ENCODE results near the gene HS3ST5. TPM values are rescaled to one million over a fixed set of nuclear protein-coding genes. Genes with fewer than 3 reads are reported as not detected.

Gene HS3ST5
- total RNA-seq, 2 donors from 2014 or later = 0.31 to 2.0 TPM

DNA sequence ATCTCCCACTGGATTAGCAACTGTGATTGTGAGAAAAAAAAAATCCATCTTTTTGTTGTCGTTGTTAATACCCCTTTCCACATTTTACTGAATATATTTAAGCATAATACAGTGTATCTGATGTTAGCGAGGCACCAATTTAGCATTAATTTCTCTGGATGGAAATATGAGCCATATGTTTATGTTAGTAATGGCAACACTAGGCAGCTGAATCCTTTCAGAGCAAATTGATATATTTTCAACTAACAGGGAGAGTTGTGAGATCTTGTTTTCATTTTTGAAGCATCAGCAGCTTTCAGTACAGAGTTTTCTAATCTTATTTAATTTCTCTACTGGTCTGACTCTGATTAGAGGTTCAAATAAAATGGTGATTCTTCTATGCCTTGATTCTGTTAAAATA lies 287.1 kb downstream of the HS3ST5 start:
- H3K9me3 Mint-ChIP-seq = no peaks in the 10 kb centered on the region
- WGBS, 2 experiments (ENCODE audit: insufficient coverage in 1 of 2, insufficient read length in 1 of 2) = 100% methylated on average over 1 of the region's 2 CpGs; no CpG with 5 or more reads in 1 of the 2 experiments
- TF ChIP-seq, protein P1, sequence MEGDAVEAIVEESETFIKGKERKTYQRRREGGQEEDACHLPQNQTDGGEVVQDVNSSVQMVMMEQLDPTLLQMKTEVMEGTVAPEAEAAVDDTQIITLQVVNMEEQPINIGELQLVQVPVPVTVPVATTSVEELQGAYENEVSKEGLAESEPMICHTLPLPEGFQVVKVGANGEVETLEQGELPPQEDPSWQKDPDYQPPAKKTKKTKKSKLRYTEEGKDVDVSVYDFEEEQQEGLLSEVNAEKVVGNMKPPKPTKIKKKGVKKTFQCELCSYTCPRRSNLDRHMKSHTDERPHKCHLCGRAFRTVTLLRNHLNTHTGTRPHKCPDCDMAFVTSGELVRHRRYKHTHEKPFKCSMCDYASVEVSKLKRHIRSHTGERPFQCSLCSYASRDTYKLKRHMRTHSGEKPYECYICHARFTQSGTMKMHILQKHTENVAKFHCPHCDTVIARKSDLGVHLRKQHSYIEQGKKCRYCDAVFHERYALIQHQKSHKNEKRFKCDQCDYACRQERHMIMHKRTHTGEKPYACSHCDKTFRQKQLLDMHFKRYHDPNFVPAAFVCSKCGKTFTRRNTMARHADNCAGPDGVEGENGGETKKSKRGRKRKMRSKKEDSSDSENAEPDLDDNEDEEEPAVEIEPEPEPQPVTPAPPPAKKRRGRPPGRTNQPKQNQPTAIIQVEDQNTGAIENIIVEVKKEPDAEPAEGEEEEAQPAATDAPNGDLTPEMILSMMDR (conservative IDR thresholded peaks at IDR 0.05) = no peak
- H3K36me3 ChIP-seq (ENCODE audit: control insufficient read depth, insufficient read depth, low read length) = no peaks in the 10 kb centered on the region
- H3K4me3 ChIP-seq (ENCODE audit: low read length) = no peak overlapping the region
- H3K27me3 ChIP-seq (ENCODE audit: control insufficient read depth, insufficient read depth, low read length, poor library complexity, severe bottlenecking) = no peaks in the 10 kb centered on the region
- DNase-seq = no peak
- peaks cover 5% of the 10 kb centered on the region for H3K4me1 Mint-ChIP-seq
- H3K9me3 ChIP-seq (ENCODE audit: control insufficient read depth, low read length) = no peaks in the 10 kb centered on the region
- H3K9ac ChIP-seq (ENCODE audit: extremely low read depth, low read length, poor library complexity, severe bottlenecking) = no peak overlapping the region
- no peaks in the 10 kb centered on the region for H3K36me3 Mint-ChIP-seq (ENCODE audit: low read depth)
- no peaks in the 10 kb centered on the region for H3K4me1 ChIP-seq (ENCODE audit: control insufficient read depth, insufficient read depth, low read length)
- no peak overlapping the region for H3K4me3 Mint-ChIP-seq
- H3K27ac ChIP-seq (ENCODE audit: low read depth, low read length) = no peak overlapping the region
- H3K27ac Mint-ChIP-seq = no peak overlapping the region
- no peaks in the 10 kb centered on the region for H3K27me3 Mint-ChIP-seq (ENCODE audit: insufficient read depth)

DNA sequence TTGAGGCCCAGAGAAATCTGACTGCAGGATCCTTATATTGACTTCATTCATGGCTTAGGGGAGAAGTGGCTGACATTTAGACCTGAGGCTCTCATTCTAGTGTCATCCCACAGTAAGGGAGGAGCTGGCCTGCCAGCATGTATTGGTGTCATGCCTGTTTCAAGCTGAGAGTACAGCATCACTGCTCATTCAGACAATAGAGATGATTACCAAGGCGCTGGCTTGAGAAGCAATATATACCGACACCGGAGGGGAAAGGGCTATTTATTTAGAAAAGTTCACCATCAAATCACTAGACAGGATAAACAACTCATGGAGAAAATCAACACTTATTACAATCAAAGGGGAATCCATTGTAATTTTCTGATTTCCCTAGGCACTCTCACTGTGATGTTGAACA lies 287.5 kb downstream of the HS3ST5 start:
- peaks cover 5% of the 10 kb centered on the region for H3K4me1 Mint-ChIP-seq
- Histone ChIP-seq H3K27ac (ENCODE audit: low read depth, low read length) (no peak overlapping the region), H3K9ac (ENCODE audit: extremely low read depth, low read length, poor library complexity, severe bottlenecking) (no peak overlapping the region), H3K36me3 (ENCODE audit: control insufficient read depth, insufficient read depth, low read length) (no peaks in the 10 kb centered on the region), H3K27me3 (ENCODE audit: control insufficient read depth, insufficient read depth, low read length, poor library complexity, severe bottlenecking) (no peaks in the 10 kb centered on the region), H3K4me3 (ENCODE audit: low read length) (no peak overlapping the region), H3K9me3 (ENCODE audit: control insufficient read depth, low read length) (no peaks in the 10 kb centered on the region), H3K4me1 (ENCODE audit: control insufficient read depth, insufficient read depth, low read length) (no peaks in the 10 kb centered on the region)
- 87 to 90% methylated on average over 3 of the region's 3 CpGs for WGBS, 2 experiments (ENCODE audit: insufficient coverage in 1 of 2, insufficient read length in 1 of 2)
- H3K27me3 Mint-ChIP-seq (ENCODE audit: insufficient read depth) = no peaks in the 10 kb centered on the region
- TF ChIP-seq, protein P1 (conservative IDR thresholded peaks at IDR 0.05) = no peak
- H3K27ac Mint-ChIP-seq = no peak overlapping the region
- DNase-seq = no peak
- H3K4me3 Mint-ChIP-seq = no peak overlapping the region
- H3K9me3 Mint-ChIP-seq = no peaks in the 10 kb centered on the region
- H3K36me3 Mint-ChIP-seq (ENCODE audit: low read depth) = no peaks in the 10 kb centered on the region

DNA sequence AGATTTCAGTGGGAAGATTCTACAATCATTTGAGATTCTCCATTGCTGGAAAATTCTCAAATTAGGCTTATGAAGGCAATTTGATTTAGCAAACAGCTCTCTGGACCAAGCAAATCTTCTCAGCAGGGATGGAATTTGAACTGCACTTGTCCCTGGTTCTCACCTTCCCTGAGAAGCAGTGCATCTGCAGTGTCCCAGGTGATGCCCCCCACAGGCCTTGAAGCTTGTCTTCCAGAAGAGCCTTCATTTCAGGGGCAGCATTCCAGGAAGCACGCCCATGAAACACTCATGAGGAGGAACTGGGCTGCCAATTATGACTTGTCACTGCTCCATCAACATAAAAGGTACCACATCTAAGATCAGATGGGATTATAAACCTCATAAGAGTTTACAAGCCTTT lies 289.0 kb downstream of the HS3ST5 start:
- DNase-seq = peak; percentile 53
- no peaks in the 10 kb centered on the region for H3K27me3 Mint-ChIP-seq (ENCODE audit: insufficient read depth)
- TF ChIP-seq, protein P1 (conservative IDR thresholded peaks at IDR 0.05) = no peak
- H3K27me3 ChIP-seq (ENCODE audit: control insufficient read depth, insufficient read depth, low read length, poor library complexity, severe bottlenecking) = no peaks in the 10 kb centered on the region
- H3K9me3 ChIP-seq (ENCODE audit: control insufficient read depth, low read length) = no peaks in the 10 kb centered on the region
- no peaks in the 10 kb centered on the region for H3K36me3 ChIP-seq (ENCODE audit: control insufficient read depth, insufficient read depth, low read length)
- H3K4me1 Mint-ChIP-seq = peaks cover 5% of the 10 kb centered on the region
- H3K4me3 Mint-ChIP-seq = no peak overlapping the region
- H3K36me3 Mint-ChIP-seq (ENCODE audit: low read depth) = no peaks in the 10 kb centered on the region
- no peak overlapping the region for H3K4me3 ChIP-seq (ENCODE audit: low read length)
- no peak overlapping the region for H3K27ac ChIP-seq (ENCODE audit: low read depth, low read length)
- H3K27ac Mint-ChIP-seq = no peak overlapping the region
- no peaks in the 10 kb centered on the region for H3K9me3 Mint-ChIP-seq
- no peak overlapping the region for H3K9ac ChIP-seq (ENCODE audit: extremely low read depth, low read length, poor library complexity, severe bottlenecking)
- no peaks in the 10 kb centered on the region for H3K4me1 ChIP-seq (ENCODE audit: control insufficient read depth, insufficient read depth, low read length)
- 80 to 87% methylated on average over 1 of the region's 1 CpG for WGBS, 2 experiments (ENCODE audit: insufficient coverage in 1 of 2, insufficient read length in 1 of 2)

Data from endodermal cell (in vitro differentiated cells).